Activated B cell treated with CpG ODN at 0.5 μM for 24 hours (primary cell): ENCODE data around the gene MEF2C. TPM values are rescaled to one million over a fixed set of nuclear protein-coding genes. Genes with fewer than 3 reads are reported as not detected.

Experiments
- ATAC-seq: fragments of 200-7000 bp; cut with Tn5 transposase; one replicate; pipeline ENCODE4 v1.10.0; 2021; ENCODE audit warnings: low read depth, mild to moderate bottlenecking, moderate library complexity
- CTCF ChIA-PET: fragments of 350-600 bp; sonication (Branson Sonifier 250); formaldehyde crosslinking; loops from one replicate; lab custom pipeline; 2021; ENCODE audit warnings: antibody characterized with exemption; lab: Charles Lee
- POLR2A ChIA-PET: fragments of 350-600 bp; sonication (Branson Sonifier 250); formaldehyde crosslinking; loops from one replicate; lab custom pipeline; 2021; ENCODE audit warnings: antibody characterized with exemption; lab: Charles Lee
- DNase-seq: peaks from one replicate; pipeline ENCODE4 v3.0.0; 2022
- H3K27ac Mint-ChIP-seq: one replicate; pipeline ENCODE4 v1.8.0; 2020; ENCODE audit warnings: mixed read lengths
- H3K27me3 Mint-ChIP-seq: one replicate; pipeline ENCODE4 v1.8.0; 2021; ENCODE audit warnings: mixed read lengths
- H3K36me3 Mint-ChIP-seq: one replicate; pipeline ENCODE4 v1.8.0; 2021; ENCODE audit warnings: low read depth, mixed read lengths
- H3K4me1 Mint-ChIP-seq: one replicate; pipeline ENCODE4 v1.8.0; 2021; ENCODE audit warnings: mixed read lengths
- H3K4me3 Mint-ChIP-seq: one replicate; pipeline ENCODE4 v1.8.0; 2020; ENCODE audit warnings: mild to moderate bottlenecking, mixed read lengths
- H3K9me3 Mint-ChIP-seq: one replicate; pipeline ENCODE4 v1.8.0; 2020; ENCODE audit warnings: mixed read lengths
- intact Hi-C: fragments of 100-400 bp; cut with micrococcal nuclease; formaldehyde crosslinking; loops from one replicate; pipeline ENCODE4 v1.15.1; 2024
- total RNA-seq: library from RNA; stranded (reverse); gene quantifications from 2 replicates; pipeline ENCODE4 v1.2.3, GENCODE V29; 2022
- TF ChIP-seq, protein P1 (sequence below): fragments of 200-600 bp; IDR thresholded peaks from one replicate; pipeline ENCODE4 v1.8.0; 2022; ENCODE audit warnings: antibody characterized with exemption, mild to moderate bottlenecking

The MEF2C gene
- total RNA-seq, 1 donor from 2014 or later = 359 TPM

DNA sequence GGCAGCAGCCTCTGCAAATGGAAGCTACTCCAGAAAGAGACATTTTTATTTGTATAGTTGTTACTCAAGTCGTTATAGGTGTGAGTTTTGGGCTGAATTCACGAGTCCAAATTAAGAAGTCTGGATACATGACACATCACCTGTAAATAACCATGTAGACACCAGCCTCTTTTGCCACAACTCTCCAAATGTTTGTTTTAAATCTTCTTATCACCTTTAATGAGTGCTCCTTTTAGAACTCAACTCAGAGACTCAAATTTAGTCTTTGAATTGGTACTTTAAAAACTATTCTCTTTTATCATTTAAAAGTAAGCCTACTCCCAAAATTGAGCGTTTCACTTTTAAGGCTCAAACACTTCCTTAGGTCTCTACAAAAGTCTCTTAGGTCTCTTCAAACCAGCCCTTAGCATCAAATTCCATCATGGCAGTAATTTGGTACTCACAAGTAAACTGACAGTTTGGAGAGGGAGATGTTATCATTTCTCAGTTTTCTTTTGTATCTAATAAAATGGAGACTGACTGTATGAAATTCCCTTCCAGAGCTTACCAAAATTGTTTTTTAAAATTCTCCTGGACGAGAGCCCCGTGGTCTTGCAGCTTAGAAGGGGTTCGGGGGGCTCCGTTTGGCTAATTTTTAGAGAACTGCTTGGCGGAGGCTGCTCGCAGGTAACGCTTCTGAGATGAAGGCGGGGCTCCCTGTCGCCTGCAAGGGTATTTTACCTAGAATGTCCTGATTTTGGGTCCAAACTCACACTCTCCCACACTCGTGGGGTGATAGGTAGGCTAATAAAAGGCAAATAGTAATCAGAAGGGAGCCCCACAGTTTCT lies 194.6 kb downstream of the MEF2C start:
- no peak for ATAC-seq
- Mint-ChIP-seq H3K9me3 (peaks cover 2% of the 10 kb centered on the region), H3K36me3 (peaks cover 4% of the 10 kb centered on the region), H3K27me3 (peaks cover 69% of the 10 kb centered on the region), H3K4me3 (no peak overlapping the region), H3K27ac (no peak overlapping the region), H3K4me1 (peaks cover 25% of the 10 kb centered on the region)
- TF ChIP-seq, protein P1, sequence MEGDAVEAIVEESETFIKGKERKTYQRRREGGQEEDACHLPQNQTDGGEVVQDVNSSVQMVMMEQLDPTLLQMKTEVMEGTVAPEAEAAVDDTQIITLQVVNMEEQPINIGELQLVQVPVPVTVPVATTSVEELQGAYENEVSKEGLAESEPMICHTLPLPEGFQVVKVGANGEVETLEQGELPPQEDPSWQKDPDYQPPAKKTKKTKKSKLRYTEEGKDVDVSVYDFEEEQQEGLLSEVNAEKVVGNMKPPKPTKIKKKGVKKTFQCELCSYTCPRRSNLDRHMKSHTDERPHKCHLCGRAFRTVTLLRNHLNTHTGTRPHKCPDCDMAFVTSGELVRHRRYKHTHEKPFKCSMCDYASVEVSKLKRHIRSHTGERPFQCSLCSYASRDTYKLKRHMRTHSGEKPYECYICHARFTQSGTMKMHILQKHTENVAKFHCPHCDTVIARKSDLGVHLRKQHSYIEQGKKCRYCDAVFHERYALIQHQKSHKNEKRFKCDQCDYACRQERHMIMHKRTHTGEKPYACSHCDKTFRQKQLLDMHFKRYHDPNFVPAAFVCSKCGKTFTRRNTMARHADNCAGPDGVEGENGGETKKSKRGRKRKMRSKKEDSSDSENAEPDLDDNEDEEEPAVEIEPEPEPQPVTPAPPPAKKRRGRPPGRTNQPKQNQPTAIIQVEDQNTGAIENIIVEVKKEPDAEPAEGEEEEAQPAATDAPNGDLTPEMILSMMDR = no peak
- ChIA-PET CTCF (interaction anchor here (1.8 to 3.0 kb wide), 2 partner anchors 8 to 907 kb away, joined by 8 to 28 read pairs; no protein-coding TSS in a partner anchor), POLR2A (no interaction called here)
- no peak for DNase-seq
- intact Hi-C loops = no loop called here

DNA sequence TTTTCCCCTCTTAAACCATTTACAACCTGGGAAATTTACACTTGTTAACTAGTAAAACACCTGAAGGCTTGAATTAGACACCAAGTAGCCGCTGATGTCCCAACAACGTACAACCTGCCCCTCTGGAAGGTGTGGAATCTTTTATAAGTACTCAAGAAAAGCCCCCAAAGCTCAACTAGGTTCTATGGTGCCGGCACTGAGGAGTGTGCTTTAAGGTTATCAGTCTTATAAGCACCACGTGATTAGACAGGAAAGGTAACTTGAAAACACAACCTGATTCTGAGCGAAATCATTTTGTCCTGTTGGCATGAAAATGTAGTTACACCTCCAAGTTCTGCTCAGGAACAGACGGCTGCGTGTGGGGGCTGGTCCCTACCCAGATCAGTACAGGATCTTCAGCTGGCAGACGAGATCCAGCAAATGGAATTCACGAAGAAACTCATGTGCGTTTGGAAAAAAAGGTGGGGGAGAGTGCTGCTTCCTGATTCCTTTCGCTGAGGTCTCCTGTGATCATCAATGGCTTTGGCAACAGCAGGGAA lies 195.5 kb downstream of the MEF2C start:
- TF ChIP-seq, protein P1 = no peak
- Mint-ChIP-seq H3K9me3 (peaks cover 2% of the 10 kb centered on the region), H3K27me3 (peaks cover 70% of the 10 kb centered on the region), H3K4me3 (no peak overlapping the region), H3K27ac (no peak overlapping the region), H3K4me1 (peaks cover 21% of the 10 kb centered on the region), H3K36me3 (peaks cover 4% of the 10 kb centered on the region)
- ChIA-PET POLR2A (no interaction called here), CTCF (interaction anchor here (1.8 kb wide), 1 partner anchor 906 kb away, joined by 8 read pairs; no protein-coding TSS in a partner anchor)
- no peak for DNase-seq
- no peak for ATAC-seq
- intact Hi-C loops = no loop called here

DNA sequence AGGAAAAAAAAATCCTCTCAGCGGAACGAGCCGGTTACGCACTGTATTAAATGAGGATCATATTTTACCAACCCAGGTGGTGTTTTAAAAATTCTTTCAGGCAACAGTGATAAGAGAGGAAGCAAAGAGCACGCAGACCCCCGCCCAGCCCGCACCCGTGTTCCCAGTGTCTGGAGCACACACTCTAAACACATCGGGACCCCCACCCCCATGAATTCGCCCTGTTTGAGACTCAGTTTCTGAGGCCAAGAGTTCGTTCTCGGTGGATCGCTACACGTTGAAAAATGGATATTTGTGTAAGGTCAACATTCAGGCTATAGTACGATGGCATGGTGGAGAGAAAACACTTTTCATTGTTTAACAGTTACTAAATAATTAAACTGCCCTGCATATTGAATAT lies 196.3 kb downstream of the MEF2C start:
- DNase-seq (no peak), ATAC-seq (no peak)
- Mint-ChIP-seq H3K36me3 (peaks cover 4% of the 10 kb centered on the region), H3K27ac (no peak overlapping the region), H3K9me3 (peaks cover 2% of the 10 kb centered on the region), H3K27me3 (peaks cover 66% of the 10 kb centered on the region), H3K4me1 (peaks cover 14% of the 10 kb centered on the region), H3K4me3 (no peak overlapping the region)
- ChIA-PET POLR2A (no interaction called here), CTCF (interaction anchor here (1.8 kb wide), 1 partner anchor 905 kb away, joined by 8 read pairs; no protein-coding TSS in a partner anchor)
- intact Hi-C loops = no loop called here
- TF ChIP-seq, protein P1 = no peak

DNA sequence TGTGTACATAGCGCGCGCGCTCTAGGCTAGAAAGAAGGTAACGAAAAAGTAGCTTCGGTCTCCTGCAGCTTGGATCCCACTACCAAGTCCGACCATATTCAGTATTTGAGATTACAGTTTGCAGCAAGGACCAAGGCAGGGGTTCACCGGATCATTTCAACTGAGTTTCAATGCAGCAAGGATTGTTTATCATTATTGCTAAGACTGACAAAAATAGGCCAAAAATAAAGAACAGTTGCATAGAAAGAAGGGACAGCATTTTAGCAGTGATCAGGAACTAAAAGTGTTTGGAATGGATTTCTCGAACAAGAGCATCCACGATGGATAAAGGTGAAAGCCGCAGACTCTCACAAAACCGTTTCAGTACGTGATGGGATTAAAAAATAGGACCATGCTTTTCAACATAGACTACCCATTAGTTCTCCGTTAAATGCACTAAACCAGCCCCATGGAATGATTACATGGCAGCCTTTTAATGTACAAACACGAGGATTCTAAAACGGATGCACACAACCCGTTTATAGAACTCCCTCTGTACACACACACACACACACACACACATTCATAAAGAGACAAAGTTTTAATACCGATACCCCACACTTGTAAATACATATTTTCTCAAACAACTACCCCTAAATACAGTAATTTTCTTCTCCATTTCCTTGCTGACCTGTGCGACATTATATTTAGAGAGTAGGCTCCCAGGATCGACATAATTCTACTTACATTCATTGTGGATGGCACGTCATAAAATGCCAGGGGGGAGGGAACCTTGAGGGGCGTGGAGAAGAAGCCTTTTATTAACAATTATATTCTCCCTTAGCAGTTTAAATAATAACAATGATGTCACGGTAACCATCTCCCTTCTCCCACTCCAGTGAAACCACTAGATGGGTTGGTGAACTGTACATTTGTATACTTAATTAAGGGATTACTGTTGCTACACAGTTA lies 197.1 kb downstream of the MEF2C start:
- Mint-ChIP-seq H3K9me3 (peaks cover 2% of the 10 kb centered on the region), H3K4me3 (no peak overlapping the region), H3K27me3 (peaks cover 64% of the 10 kb centered on the region), H3K27ac (peak overlapping the region; percentile 13), H3K36me3 (peaks cover under 1% of the 10 kb centered on the region), H3K4me1 (peaks cover 9% of the 10 kb centered on the region)
- TF ChIP-seq, protein P1 = no peak
- no peak for DNase-seq
- POLR2A ChIA-PET = interaction anchor here (1.0 kb wide), 1 partner anchor 8 kb away, joined by 4 read pairs; no protein-coding TSS in a partner anchor
- intact Hi-C loops = no loop called here
- no peak for ATAC-seq
- CTCF ChIA-PET = interaction anchor here (1.5 kb wide), 1 partner anchor 905 kb away, joined by 5 read pairs; no protein-coding TSS in a partner anchor
